Natural killer cell (primary cell): ENCODE measurements around the gene SPPL2A. TPM values are rescaled to one million over a fixed set of nuclear protein-coding genes. Genes with fewer than 3 reads are reported as not detected.

ENCODE experiments used
- ATAC-seq, 3 donors: fragments of 150-1000 bp in 2 of 3; fragments of 200-7000 bp in 1 of 3; cut with Tn5 transposase; 1 replicate in 1 of 3; 2 replicates in 2 of 3; pipeline ENCODE4 v1.10.0; 2021; ENCODE audit warnings: mild to moderate bottlenecking in 2 of 3, moderate library complexity in 2 of 3
- DNase-seq, 2 donors: peaks; one replicate each; pipeline versions ENCODE4 v3.0.0 to v3.0.0-alpha.2; 2013 to 2021; ENCODE audit warnings: mixed read lengths in 1 of 2
- H3K27ac ChIP-seq: one replicate; pipeline ENCODE4 v1.5.1; 2013; ENCODE audit warnings: mild to moderate bottlenecking, low read length
- H3K27me3 ChIP-seq: one replicate; pipeline ENCODE4 v1.6.1; 2013; ENCODE audit warnings: low read length; ENCODE audit not compliant: control insufficient read depth, insufficient read depth
- H3K36me3 ChIP-seq: one replicate; pipeline ENCODE4 v1.6.1; 2013; ENCODE audit warnings: low read length; ENCODE audit not compliant: control insufficient read depth, insufficient read depth
- H3K4me1 ChIP-seq: one replicate; pipeline ENCODE4 v1.6.1; 2013; ENCODE audit warnings: low read length; ENCODE audit not compliant: control insufficient read depth, insufficient read depth
- H3K4me3 ChIP-seq: one replicate; pipeline ENCODE4 v1.5.1; 2013; ENCODE audit warnings: low read length
- H3K9me3 ChIP-seq: one replicate; pipeline ENCODE4 v1.6.1; 2013; ENCODE audit warnings: low read length; ENCODE audit not compliant: control insufficient read depth, insufficient read depth
- H3K27ac Mint-ChIP-seq, 2 donors: one replicate each; pipeline ENCODE4 v1.8.0; 2022; ENCODE audit warnings: mild to moderate bottlenecking in 2 of 2, mixed read lengths in 2 of 2, moderate library complexity in 1 of 2
- H3K27me3 Mint-ChIP-seq, 2 donors: one replicate each; pipeline ENCODE4 v1.8.0; 2022; ENCODE audit warnings: low read depth in 2 of 2, mixed read lengths in 2 of 2
- H3K36me3 Mint-ChIP-seq: one replicate; pipeline ENCODE4 v1.8.0; 2022; ENCODE audit warnings: mixed read lengths
- H3K4me1 Mint-ChIP-seq, 2 donors: one replicate each; pipeline ENCODE4 v1.8.0; 2022; ENCODE audit warnings: mixed read lengths in 2 of 2
- H3K4me3 Mint-ChIP-seq: one replicate; pipeline ENCODE4 v1.8.0; 2022; ENCODE audit warnings: mild to moderate bottlenecking, moderate library complexity, mixed read lengths
- H3K9me3 Mint-ChIP-seq, 2 donors: one replicate each; pipeline ENCODE4 v1.8.0; 2022; ENCODE audit warnings: mixed read lengths in 2 of 2
- WGBS: methylation state at CpG from one replicate; pipeline ENCODE4 v1.1.7; 2013; ENCODE audit warnings: missing lambda C conversion rate; ENCODE audit not compliant: insufficient coverage; 5-methylcytosine and 5-hydroxymethylcytosine counted together
- intact Hi-C: fragments of 100-400 bp; cut with micrococcal nuclease; formaldehyde crosslinking; loops from one replicate; pipeline ENCODE4 v1.14.2; 2022
- total RNA-seq, 4 donors: library from RNA; stranded (reverse); fragments of 120-200 nt in 1 of 4; gene quantifications; one replicate each; pipeline versions ENCODE4 v1.2.3 to v1.2.4, GENCODE V29; 2013 to 2022
- TF ChIP-seq, protein P1 (sequence below): fragments of 200-600 bp; IDR thresholded peaks from one replicate; pipeline ENCODE4 v1.8.0; 2022; ENCODE audit warnings: antibody characterized with exemption

SPPL2A gene
- total RNA-seq, 3 donors from 2014 or later (not counting 1 experiment from before 2014, with no cell fraction given): 104 to 122 (median 120) TPM

DNA sequence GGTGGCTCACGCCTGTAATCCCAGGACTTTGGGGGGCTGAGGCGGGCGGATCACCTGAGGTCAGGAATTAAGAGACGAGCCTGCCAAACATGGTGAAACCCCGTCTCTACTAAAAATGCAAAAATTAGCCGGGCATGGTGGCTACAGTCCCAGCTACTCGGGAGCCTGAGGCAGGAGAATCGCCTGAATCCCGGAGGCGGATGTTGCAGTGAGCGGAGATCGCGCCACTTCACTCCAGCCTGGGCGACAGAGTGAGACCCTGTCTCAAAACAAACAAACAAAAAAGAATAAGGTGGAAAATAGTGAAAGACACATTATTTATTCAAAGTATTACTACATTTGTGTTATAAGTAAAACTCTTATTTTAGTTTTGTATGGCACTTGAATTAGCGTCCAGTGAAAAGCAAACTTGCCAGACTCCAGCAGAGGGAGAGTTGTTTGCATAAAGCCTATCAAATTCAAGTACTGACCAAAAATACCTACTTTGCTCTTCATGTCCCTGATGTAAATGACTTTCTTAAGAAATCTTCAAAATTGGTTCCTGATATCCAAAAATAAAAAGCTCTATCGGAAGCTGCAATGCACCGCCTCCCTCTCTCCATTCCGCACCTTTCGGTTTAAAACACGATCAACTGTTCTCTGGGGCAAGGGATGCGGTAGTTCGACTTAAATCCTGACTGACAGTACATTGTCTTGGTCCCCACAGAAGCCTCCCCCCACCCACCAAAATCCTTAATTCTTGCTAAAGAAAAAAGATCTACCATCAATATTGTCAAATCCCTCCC lies 80.1 kb downstream of the SPPL2A start:
- H3K9me3 ChIP-seq: no peaks in the 10 kb centered on the region
- no peak for ATAC-seq
- peak in 1 of 2 donors; percentile 26 for DNase-seq
- H3K4me1 Mint-ChIP-seq: peaks cover 50 to 56% of the 10 kb centered on the region in 2 donors
- intact Hi-C loops: loop anchor here (5.0 to 10.0 kb wide), 2 partner anchors 67 to 331 kb away; partner anchors contain the start of gene GABPB1
- H3K4me3 ChIP-seq: peak overlapping the region; percentile 91
- peak overlapping the region; percentile 97 for H3K27ac Mint-ChIP-seq
- H3K36me3 Mint-ChIP-seq: no peaks in the 10 kb centered on the region
- TF ChIP-seq, protein P1, sequence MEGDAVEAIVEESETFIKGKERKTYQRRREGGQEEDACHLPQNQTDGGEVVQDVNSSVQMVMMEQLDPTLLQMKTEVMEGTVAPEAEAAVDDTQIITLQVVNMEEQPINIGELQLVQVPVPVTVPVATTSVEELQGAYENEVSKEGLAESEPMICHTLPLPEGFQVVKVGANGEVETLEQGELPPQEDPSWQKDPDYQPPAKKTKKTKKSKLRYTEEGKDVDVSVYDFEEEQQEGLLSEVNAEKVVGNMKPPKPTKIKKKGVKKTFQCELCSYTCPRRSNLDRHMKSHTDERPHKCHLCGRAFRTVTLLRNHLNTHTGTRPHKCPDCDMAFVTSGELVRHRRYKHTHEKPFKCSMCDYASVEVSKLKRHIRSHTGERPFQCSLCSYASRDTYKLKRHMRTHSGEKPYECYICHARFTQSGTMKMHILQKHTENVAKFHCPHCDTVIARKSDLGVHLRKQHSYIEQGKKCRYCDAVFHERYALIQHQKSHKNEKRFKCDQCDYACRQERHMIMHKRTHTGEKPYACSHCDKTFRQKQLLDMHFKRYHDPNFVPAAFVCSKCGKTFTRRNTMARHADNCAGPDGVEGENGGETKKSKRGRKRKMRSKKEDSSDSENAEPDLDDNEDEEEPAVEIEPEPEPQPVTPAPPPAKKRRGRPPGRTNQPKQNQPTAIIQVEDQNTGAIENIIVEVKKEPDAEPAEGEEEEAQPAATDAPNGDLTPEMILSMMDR: no peak
- H3K4me1 ChIP-seq: peaks cover 20% of the 10 kb centered on the region
- peak overlapping the region; percentile 91 for H3K27ac ChIP-seq
- peak overlapping the region; percentile 99 for H3K4me3 Mint-ChIP-seq
- H3K9me3 Mint-ChIP-seq: no peaks in the 10 kb centered on the region
- no peaks in the 10 kb centered on the region for H3K27me3 Mint-ChIP-seq
- peaks cover 5% of the 10 kb centered on the region for H3K36me3 ChIP-seq
- no peaks in the 10 kb centered on the region for H3K27me3 ChIP-seq
- 61% methylated on average over 21 of the region's 22 CpGs for WGBS

DNA sequence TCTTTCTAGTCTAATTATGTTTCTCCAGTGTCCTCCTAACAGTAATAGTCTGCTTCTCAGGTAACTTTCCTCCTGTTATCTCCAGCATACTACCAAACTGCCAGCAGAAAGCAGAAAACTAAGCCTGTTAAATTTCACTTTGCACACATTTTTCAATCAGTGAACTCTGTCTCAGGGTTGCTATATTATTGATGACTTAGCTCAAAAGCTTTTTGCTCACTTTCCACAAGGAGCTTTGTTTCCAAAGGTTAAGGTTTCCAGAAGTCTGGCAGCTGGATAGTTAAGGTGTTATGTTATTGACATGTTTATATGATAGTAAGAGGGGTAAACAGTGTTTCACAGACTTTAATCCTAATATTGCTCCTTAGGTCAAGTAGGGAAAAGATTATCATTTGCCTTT lies 84.0 kb downstream of the SPPL2A start:
- Mint-ChIP-seq H3K4me3 (no peak overlapping the region), H3K27ac (peak overlapping the region in 1 of 2 donors; percentile 8), H3K4me1 (peaks cover 43 to 47% of the 10 kb centered on the region in 2 donors), H3K36me3 (no peaks in the 10 kb centered on the region), H3K27me3 (no peaks in the 10 kb centered on the region), H3K9me3 (no peaks in the 10 kb centered on the region)
- no peak for ATAC-seq
- Histone ChIP-seq H3K9me3 (no peaks in the 10 kb centered on the region), H3K27me3 (no peaks in the 10 kb centered on the region), H3K4me1 (peaks cover 17% of the 10 kb centered on the region), H3K27ac (no peak overlapping the region), H3K36me3 (peaks cover 5% of the 10 kb centered on the region), H3K4me3 (no peak overlapping the region)
- intact Hi-C loops: loop anchor here (10.0 kb wide), 1 partner anchor 327 kb away; the partner anchor contains the start of gene GABPB1
- no peak for DNase-seq
- TF ChIP-seq, protein P1: no peak

DNA sequence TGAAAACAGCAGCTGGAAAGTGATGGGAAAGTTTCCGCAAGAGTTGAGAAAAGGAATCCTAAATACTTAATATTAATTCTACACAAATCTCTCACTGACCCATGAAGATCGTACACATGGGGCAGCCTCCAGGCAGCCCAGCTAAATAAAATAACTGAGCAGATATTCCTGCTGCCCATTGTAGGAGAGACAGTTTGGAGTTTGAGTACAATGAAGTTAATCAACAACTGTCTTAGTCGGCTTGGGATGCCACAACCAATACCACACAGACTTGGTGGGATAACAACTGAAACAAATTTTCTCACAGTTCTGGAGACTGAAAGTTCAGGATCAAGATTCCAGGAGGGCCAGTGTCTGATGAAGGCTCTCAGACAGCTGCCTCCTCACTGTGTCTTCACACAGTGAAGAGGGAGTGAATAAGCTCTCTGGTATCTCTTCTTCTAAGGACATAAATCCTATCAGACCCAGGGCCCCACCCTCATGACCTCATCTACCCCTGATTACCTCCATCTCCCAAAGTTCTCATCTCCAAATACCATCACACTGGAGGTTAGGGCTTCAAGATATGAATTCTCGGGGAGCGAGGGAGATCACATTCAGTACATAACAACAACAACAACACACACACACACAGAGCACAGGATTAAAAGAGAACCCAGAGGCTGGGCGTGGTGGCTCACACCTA lies 88.6 kb downstream of the SPPL2A start:
- TF ChIP-seq, protein P1: no peak
- no peak overlapping the region for H3K27ac ChIP-seq
- no peak for ATAC-seq
- H3K36me3 Mint-ChIP-seq: no peaks in the 10 kb centered on the region
- no peaks in the 10 kb centered on the region for H3K27me3 Mint-ChIP-seq
- no peaks in the 10 kb centered on the region for H3K9me3 ChIP-seq
- H3K36me3 ChIP-seq: peaks cover 5% of the 10 kb centered on the region
- no peak overlapping the region for H3K4me3 Mint-ChIP-seq
- H3K4me1 ChIP-seq: no peaks in the 10 kb centered on the region
- intact Hi-C loops: no loop called here
- H3K27ac Mint-ChIP-seq: peak overlapping the region in 1 of 2 donors; percentile 71
- no peak overlapping the region for H3K4me3 ChIP-seq
- no peak for DNase-seq
- H3K27me3 ChIP-seq: no peaks in the 10 kb centered on the region
- H3K4me1 Mint-ChIP-seq: peaks cover 18 to 21% of the 10 kb centered on the region in 2 donors
- 92% methylated on average over 6 of the region's 6 CpGs for WGBS
- no peaks in the 10 kb centered on the region for H3K9me3 Mint-ChIP-seq
